Astrocyte (in vitro differentiated cells and primary cell): ENCODE results near the gene DMXL1.

Source experiments
- EZH2 ChIP-seq: IDR thresholded peaks from 2 replicates; pipeline ENCODE4 v1.6.1; 2012; ENCODE audit warnings: mild to moderate bottlenecking, low read length, inconsistent platforms; ENCODE audit not compliant: insufficient read depth
- TF ChIP-seq, protein P1 (sequence below): IDR thresholded peaks from 2 replicates; pipeline ENCODE4 v1.5.1; 2011; ENCODE audit warnings: low read depth, mild to moderate bottlenecking, inconsistent platforms, low read length, moderate library complexity; ENCODE audit not compliant: insufficient read depth

DNA sequence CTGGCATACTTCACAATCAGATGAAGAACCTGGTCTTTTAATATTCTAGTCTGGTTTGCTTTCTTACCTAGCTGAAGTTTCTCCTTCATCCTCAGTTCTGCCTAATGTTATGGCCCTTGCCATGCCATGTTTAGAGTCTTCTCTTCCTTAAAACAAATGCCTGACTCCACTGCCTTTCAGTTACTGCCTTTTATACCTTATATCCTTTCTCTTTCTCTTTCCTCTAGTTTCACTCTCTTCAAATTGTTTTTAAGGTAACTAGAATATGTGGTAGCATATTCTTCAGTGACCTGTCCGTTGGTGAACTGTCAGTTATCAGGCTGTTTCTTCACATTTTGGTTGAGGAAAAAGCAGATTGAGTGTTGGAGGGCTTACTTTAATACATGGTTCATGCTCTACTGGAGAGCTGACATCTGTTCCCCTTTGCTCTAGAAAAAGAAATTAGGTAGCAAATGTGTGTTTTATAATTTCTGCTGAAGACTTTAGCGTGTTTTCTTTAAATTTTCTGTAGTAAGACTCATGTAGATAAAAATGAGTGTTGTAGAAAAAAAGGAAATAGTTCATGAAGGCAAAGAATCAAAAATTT, 103.8 kb downstream of the DMXL1 start:
- TF ChIP-seq, protein P1, sequence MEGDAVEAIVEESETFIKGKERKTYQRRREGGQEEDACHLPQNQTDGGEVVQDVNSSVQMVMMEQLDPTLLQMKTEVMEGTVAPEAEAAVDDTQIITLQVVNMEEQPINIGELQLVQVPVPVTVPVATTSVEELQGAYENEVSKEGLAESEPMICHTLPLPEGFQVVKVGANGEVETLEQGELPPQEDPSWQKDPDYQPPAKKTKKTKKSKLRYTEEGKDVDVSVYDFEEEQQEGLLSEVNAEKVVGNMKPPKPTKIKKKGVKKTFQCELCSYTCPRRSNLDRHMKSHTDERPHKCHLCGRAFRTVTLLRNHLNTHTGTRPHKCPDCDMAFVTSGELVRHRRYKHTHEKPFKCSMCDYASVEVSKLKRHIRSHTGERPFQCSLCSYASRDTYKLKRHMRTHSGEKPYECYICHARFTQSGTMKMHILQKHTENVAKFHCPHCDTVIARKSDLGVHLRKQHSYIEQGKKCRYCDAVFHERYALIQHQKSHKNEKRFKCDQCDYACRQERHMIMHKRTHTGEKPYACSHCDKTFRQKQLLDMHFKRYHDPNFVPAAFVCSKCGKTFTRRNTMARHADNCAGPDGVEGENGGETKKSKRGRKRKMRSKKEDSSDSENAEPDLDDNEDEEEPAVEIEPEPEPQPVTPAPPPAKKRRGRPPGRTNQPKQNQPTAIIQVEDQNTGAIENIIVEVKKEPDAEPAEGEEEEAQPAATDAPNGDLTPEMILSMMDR: no peak
- TF ChIP-seq EZH2: no peak
